ENCODE data around the gene PIBF1. TPM values are rescaled to one million over a fixed set of nuclear protein-coding genes. Genes with fewer than 3 reads are reported as not detected.
A peak's percentile ranks its signal among the peaks of the same experiment; 100 is the strongest.

PIBF1 gene
- total RNA-seq, 1 donor from 2014 or later = 28.3 TPM

DNA sequence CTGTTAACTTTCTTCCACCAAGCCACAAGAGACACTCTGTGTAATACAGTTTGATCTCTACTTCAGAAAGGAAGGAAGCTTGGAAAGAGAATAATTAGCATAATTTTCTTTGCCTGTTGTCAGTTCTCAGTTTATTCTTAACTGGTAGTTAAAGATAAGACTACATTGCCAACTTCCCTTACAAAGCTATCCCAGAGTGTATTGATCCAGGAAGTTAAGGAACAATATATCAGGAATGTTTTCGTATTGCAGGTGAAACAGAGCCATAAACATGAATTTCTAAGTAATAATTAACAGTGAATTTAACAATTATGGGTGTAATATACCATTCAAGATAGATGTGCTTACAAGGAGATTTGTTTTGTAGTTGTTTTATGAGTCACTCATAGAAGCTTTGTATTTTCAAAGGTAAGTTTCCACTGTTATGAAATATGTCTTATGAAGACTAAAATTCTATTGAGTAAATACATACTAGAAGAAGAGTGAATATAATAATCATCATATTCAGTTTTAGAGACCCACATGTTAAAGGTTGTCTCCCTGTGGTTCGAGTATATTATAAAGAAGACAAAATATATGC is 188.5 kb downstream of the PIBF1 start:
- intact Hi-C loops (cut with DNase I) = no loop called here
- no peak overlapping the region for H3K4me3 ChIP-seq
- H3K27ac ChIP-seq = no peak overlapping the region
- ATAC-seq (no peak), DNase-seq (no peak)
- H3K27me3 ChIP-seq (ENCODE audit: low read depth) = no peaks in the 10 kb centered on the region
- no peaks in the 10 kb centered on the region for H3K9me3 ChIP-seq
- H3K4me1 ChIP-seq = peaks cover 8% of the 10 kb centered on the region
- TF ChIP-seq, protein P1, sequence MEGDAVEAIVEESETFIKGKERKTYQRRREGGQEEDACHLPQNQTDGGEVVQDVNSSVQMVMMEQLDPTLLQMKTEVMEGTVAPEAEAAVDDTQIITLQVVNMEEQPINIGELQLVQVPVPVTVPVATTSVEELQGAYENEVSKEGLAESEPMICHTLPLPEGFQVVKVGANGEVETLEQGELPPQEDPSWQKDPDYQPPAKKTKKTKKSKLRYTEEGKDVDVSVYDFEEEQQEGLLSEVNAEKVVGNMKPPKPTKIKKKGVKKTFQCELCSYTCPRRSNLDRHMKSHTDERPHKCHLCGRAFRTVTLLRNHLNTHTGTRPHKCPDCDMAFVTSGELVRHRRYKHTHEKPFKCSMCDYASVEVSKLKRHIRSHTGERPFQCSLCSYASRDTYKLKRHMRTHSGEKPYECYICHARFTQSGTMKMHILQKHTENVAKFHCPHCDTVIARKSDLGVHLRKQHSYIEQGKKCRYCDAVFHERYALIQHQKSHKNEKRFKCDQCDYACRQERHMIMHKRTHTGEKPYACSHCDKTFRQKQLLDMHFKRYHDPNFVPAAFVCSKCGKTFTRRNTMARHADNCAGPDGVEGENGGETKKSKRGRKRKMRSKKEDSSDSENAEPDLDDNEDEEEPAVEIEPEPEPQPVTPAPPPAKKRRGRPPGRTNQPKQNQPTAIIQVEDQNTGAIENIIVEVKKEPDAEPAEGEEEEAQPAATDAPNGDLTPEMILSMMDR (IDR thresholded peaks at IDR 0.05) = no peak
- peaks cover 16% of the 10 kb centered on the region for H3K36me3 ChIP-seq

DNA sequence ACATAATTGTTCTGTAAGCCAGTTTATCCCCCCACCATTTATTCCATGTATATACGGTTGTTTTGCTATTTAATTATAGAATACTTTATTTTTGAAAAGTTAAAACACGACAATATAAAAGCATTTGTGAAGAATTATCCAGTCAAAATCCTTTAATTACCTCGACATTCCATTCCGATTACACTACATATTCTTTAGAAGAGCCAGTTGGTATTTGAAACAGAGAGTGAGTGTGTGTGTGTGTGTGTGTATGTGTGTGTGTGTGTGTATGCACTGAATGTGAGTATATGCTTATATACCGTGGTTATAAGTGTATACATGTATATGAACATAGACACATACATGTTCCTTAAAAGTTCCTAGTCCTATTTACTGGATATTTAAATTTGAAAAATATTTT is 189.0 kb downstream of the PIBF1 start:
- Histone ChIP-seq H3K27ac (no peak overlapping the region), H3K4me1 (peaks cover 8% of the 10 kb centered on the region), H3K4me3 (no peak overlapping the region), H3K27me3 (ENCODE audit: low read depth) (no peaks in the 10 kb centered on the region), H3K9me3 (no peaks in the 10 kb centered on the region), H3K36me3 (peaks cover 22% of the 10 kb centered on the region)
- TF ChIP-seq, protein P1 (IDR thresholded peaks at IDR 0.05) = no peak
- intact Hi-C loops (cut with DNase I) = no loop called here
- ATAC-seq = no peak
- DNase-seq = no peak

DNA sequence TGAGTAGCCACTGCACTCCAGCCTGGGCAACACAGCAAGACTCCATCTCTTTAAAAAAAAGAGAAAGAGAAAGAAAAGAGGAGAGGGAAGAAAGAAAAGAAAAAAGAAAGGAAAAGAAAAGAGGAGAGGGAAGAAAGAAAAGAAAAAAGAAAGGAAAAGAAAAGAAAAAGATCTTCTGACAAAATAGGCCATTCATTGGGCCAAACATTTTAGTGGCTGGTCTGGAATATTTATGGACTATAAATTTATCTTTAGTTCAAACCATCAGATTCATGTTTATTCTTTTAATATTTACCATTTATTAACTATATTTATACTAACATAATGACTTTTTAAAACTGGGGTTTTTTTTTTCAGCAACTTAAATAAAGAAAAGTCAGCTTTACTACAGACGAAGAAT is 191.3 kb downstream of the PIBF1 start:
- ATAC-seq = no peak
- H3K9me3 ChIP-seq = no peaks in the 10 kb centered on the region
- peaks cover 24% of the 10 kb centered on the region for H3K36me3 ChIP-seq
- no peak overlapping the region for H3K4me3 ChIP-seq
- TF ChIP-seq, protein P1 (IDR thresholded peaks at IDR 0.05) = no peak
- no peak for DNase-seq
- H3K27ac ChIP-seq = no peak overlapping the region
- H3K4me1 ChIP-seq = peaks cover 8% of the 10 kb centered on the region
- intact Hi-C loops (cut with DNase I) = no loop called here
- no peaks in the 10 kb centered on the region for H3K27me3 ChIP-seq (ENCODE audit: low read depth)

DNA sequence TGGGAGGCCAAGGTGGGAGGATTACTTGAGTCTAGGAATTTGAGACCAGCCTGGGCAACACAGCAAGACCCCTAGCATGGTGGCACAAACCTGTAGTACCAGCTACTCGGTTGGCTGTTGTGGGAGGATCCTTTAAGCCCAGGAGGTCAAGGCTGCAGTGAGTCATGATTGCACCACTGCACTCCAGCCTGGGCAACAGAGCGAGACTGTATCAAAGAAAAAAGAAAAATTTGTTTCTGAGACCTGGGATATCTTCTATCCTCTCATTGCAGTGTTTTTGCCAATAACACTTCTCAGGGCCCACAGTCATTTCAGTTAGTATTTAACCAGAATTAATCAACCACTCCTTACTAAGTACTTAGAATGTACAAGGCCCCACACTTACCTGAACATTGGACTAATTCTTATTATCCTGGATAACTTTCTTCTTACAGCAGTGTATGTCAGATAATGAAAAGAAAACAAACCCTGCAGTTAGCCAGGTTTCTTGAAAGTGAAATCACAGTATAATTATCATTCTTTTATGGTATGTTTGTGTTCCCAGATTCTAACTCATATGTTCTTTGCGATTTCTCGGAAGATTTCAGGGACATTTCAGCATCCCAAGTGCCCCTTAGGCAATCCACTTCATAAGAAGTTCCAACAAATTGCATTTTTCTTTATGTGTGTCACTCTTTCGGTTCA is 201.3 kb downstream of the PIBF1 start:
- Histone ChIP-seq H3K4me3 (no peak overlapping the region), H3K4me1 (no peaks in the 10 kb centered on the region), H3K27me3 (ENCODE audit: low read depth) (no peaks in the 10 kb centered on the region), H3K9me3 (no peaks in the 10 kb centered on the region), H3K36me3 (no peaks in the 10 kb centered on the region), H3K27ac (peak overlapping the region; percentile 64)
- peak; percentile 63 for DNase-seq
- intact Hi-C loops (cut with DNase I) = no loop called here
- TF ChIP-seq, protein P1 (IDR thresholded peaks at IDR 0.05) = no peak
- peak; percentile 87 to 89 for ATAC-seq

DNA sequence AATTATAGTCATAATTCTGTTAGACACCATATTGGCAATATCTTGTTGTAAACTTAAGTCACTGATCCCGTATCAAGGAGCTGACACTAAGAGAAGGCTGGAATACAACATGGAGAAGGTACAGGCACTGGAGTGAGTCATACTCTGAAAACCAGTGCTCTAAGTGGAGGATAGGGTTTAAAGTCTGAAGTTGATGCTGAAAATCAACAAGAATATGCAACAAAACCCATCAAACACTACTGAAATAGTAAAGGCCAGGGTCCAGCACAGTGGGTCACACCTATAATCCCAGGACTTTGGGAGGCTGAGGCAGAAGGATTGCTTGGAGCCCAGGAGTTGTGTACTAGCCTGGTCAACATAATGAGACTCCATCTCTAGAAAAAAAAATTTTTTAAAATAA is 203.7 kb downstream of the PIBF1 start:
- Histone ChIP-seq H3K9me3 (no peaks in the 10 kb centered on the region), H3K4me1 (no peaks in the 10 kb centered on the region), H3K27me3 (ENCODE audit: low read depth) (no peaks in the 10 kb centered on the region), H3K4me3 (no peak overlapping the region), H3K36me3 (no peaks in the 10 kb centered on the region), H3K27ac (no peak overlapping the region)
- intact Hi-C loops (cut with DNase I) = no loop called here
- TF ChIP-seq, protein P1 (IDR thresholded peaks at IDR 0.05) = no peak
- DNase-seq = no peak
- ATAC-seq = no peak
